ENCODE results near the gene CEP85.

GRCh38 chr1:26323382-26323781, 89.4 kb downstream of the CEP85 start:
- TF ChIP-seq POLR2A (IDR thresholded peaks at IDR 0.05; ENCODE audit: borderline replicate concordance, extremely low read depth, insufficient read depth, insufficient read length) (no peak), CTCF (IDR thresholded peaks at IDR 0.05 in 2 of 3, conservative IDR thresholded peaks at IDR 0.05 in 1 of 3; ENCODE audit: borderline replicate concordance in 1 of 3, insufficient read depth in 1 of 3, low read depth in 2 of 3, low read length in 2 of 3) (no peak), SIN3A (IDR thresholded peaks at IDR 0.05; ENCODE audit: low read depth) (no peak), MAX (IDR thresholded peaks at IDR 0.05) (no peak), SRF (IDR thresholded peaks at IDR 0.05; ENCODE audit: low read depth) (no peak), CEBPB (IDR thresholded peaks at IDR 0.05; ENCODE audit: low read depth) (no peak), POLR2AphosphoS5 (IDR thresholded peaks at IDR 0.05; ENCODE audit: low read depth, low read length) (no peak)
